ENCODE data around the gene SYN1.
"Not testable (repeated sequence)": the region's sequence is repeated elsewhere in the genome, so short reads cannot be mapped to it uniquely, and the experiment has no call there.

Gene SYN1

GRCh38 chrX:47603125-47603524 is 16.5 kb downstream of the SYN1 start:
- in situ Hi-C loops (cut with MboI; ENCODE audit: low sequenced_read_pairs) = not testable (repeated sequence)

DNA sequence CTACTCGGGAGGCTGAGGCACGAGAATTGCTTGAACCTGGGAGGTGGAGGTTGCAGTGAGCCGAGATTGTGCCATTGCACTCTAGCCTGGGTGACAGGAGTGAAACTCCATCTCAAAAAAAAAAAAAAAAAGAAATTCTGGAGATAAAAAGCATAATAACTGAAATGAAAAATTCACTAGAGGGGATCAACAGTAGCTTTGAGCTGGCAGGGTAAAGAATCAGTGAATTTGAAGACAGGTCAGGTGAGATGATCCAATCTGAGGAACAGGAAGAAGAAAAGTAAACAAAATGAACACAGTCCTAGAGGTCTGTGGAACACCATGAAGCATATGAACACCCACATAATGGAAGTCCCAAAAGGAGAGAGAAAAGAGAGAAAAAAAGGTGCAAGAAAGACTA is 22.4 kb downstream of the SYN1 start:
- in situ Hi-C loops (cut with MboI; ENCODE audit: low sequenced_read_pairs) = no loop called here

- in situ Hi-C loops (cut with MboI; ENCODE audit: low sequenced_read_pairs) = no loop called here
Measured at GRCh38 chrX:47596256-47596655, 23.4 kb downstream of the SYN1 start.

- in situ Hi-C loops (cut with MboI; ENCODE audit: low sequenced_read_pairs) = no loop called here
Measured at GRCh38 chrX:47595716-47596251, 23.9 kb downstream of the SYN1 start.

DNA sequence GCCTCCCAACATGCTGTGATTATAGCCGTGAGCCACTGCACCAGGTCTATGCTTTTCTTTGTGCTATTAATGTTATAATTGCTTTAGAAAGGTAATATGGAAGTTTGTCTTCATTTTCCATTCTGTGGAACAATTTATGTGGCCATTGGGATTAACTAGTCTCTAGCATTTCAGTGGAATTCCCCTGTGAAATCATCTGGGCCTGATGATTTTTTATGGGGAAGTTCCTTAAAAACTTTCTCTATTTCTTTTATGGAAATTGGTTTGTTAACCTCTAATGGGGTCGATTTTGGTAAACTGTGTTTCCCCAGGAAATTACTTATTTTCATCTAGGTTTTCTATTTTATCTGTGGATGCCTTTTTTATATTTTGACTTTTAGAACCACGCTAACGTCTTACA is 26.1 kb downstream of the SYN1 start:
- in situ Hi-C loops (cut with MboI; ENCODE audit: low sequenced_read_pairs) = no loop called here

DNA sequence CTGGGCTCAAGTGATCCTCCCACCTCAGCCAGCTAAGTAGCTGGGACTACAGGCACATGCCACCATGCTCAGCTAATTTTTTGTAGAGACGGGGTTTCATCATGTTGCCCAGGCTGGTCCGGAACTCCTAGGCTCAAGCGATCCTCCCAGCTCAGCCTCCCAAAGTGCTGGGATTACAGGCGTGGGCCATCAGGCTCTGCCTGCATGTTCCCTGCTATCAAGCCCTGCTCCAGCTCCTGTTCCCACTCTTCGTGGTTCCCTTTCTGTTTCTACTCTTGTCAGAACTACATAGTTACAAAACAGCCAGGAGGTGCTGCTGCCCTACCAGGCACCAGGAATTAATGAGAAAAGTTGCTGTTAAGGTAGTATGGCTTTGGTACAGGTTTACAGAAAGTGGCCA is 28.7 kb downstream of the SYN1 start:
- in situ Hi-C loops (cut with MboI; ENCODE audit: low sequenced_read_pairs) = no loop called here

DNA sequence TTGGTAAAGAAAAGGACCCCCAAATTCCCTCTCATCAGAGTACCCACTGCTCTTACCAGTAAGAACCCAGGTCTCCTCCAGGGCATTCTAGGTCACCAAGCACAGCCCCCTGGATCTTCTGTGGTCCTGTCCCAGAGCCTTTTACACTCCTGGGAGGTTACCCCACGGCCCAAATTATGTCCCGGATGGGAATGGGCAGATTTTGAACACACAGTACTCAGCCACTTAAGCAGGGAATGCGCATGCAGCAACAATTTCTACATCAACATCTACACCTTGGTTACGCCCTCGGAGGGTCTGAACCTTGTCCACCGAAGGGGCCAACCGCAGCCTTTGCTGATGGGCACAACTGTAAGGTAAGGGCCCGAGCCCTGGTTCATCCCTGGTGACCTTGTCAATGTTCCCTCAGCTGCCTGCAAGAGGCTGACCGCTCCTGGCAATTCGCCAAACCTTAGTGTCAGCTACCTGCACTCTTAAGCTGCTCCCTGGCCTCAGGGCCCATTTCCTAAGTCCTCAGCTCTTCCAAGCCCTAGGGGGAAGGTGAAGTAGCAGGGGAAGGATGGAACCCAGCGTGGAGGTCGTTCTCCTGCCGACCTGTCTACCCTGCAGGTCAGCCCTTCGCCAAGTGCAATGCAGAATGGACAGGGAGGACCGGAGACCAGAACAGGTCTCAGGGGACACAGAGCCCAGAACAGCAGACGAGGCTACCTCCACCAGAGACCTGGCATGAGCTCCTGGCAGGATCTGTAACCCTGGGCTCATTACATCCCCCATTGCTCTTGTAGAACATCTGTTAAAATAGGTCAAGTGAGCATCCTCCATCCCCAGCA is 31.5 kb downstream of the SYN1 start:
- in situ Hi-C loops (cut with MboI; ENCODE audit: low sequenced_read_pairs) = no loop called here

GRCh38 chrX:47587091-47587891 is 32.4 kb downstream of the SYN1 start:
- in situ Hi-C loops (cut with MboI; ENCODE audit: low sequenced_read_pairs) = no loop called here

DNA sequence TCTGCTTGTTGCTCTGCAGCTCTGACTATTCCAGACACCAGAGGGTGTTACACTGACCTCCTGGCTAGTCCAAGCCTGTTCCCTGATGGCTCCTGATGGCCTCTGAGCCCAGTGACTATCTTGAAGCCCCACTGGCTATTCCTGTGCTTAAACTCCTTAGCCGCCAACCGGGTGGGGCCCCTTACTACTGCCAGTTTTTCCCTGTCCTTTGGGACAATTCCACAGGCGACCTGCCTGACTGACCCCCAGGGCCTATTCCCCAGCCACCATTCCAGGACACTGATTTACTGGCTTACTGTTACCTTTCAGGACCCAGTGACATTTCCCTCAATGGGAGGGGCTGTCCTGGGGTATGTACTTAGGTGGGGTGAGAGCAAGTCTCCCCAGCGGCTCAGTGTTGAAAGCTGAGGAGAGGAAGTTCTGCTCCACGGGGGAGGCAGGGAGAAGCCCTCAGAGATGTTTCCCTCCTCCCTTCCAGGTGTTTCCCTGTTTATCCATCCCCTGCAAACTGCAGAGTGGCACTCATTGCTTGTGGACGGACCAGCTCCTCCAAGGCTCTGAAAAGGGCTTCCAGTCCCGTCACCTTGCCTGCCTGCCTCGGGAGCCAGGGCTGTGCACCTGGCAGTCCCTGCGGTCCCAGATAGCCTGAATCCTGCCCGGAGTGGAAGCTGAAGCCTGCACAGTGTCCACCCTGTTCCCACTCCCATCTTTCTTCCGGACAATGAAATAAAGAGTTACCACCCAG is 33.4 kb downstream of the SYN1 start:
- in situ Hi-C loops (cut with MboI; ENCODE audit: low sequenced_read_pairs) = no loop called here

GRCh38 chrX:47585273-47585672 is 34.4 kb downstream of the SYN1 start:
- in situ Hi-C loops (cut with MboI; ENCODE audit: low sequenced_read_pairs) = no loop called here

DNA sequence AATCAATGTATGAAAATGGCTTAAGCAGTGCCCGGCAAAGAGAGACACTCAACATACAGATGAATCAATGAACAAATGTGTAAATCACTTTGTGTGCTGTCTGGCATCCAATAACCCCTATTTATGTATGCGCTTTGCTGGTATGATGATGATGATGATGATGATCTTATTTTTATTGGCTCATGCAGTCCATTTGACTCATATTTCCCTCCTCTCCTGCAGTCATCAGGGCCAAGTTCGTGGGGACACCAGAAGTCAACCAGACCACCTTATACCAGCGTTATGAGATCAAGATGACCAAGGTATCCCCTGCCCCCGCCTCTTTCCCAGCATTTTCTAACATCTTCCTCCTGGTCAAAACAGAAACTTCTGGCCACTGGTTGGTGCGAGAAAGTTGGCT is 34.9 kb downstream of the SYN1 start:
- in situ Hi-C loops (cut with MboI; ENCODE audit: low sequenced_read_pairs) = no loop called here

DNA sequence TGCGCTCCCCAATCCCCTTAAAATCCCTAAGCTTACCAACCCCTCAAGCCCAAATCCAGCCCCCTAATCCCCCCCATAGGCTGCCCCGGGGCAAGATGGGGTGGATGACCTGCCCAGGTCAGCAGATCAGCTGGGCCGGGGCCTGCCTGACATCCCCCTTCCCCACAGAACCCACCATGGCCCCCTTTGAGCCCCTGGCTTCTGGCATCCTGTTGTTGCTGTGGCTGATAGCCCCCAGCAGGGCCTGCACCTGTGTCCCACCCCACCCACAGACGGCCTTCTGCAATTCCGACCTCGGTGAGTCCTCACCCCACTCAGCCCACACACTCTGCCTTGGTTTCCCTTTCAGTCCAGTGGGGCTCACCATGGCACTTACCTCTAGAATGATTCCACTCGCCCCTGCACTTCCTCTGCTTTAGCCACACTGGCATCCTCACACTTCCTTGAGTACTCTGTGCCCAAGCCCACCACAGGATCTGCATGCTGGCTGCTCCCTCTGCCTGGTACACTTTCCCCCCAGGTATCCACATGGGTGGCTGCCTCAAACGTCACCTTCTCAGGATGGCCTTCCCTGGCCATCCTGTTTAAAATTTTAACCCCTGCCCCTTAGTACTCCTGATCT is 36.3 kb downstream of the SYN1 start:
- in situ Hi-C loops (cut with MboI; ENCODE audit: low sequenced_read_pairs) = no loop called here

GRCh38 chrX:47581731-47582647 is 37.7 kb downstream of the SYN1 start, which contains the start of gene TIMP1:
TSS of gene TIMP1 (plus strand) at chrX:47582436. CDS start at chrX:47583416, 980 bp downstream.
- in situ Hi-C loops (cut with MboI; ENCODE audit: low sequenced_read_pairs) = no loop called here

- in situ Hi-C loops (cut with MboI; ENCODE audit: low sequenced_read_pairs) = no loop called here
Measured at GRCh38 chrX:47579537-47579936, 40.1 kb downstream of the SYN1 start.

GRCh38 chrX:47578692-47579091 is 41.0 kb downstream of the SYN1 start:
- in situ Hi-C loops (cut with MboI; ENCODE audit: low sequenced_read_pairs) = no loop called here

- in situ Hi-C loops (cut with MboI; ENCODE audit: low sequenced_read_pairs) = no loop called here
Measured at GRCh38 chrX:47577901-47578300, 41.8 kb downstream of the SYN1 start.

DNA sequence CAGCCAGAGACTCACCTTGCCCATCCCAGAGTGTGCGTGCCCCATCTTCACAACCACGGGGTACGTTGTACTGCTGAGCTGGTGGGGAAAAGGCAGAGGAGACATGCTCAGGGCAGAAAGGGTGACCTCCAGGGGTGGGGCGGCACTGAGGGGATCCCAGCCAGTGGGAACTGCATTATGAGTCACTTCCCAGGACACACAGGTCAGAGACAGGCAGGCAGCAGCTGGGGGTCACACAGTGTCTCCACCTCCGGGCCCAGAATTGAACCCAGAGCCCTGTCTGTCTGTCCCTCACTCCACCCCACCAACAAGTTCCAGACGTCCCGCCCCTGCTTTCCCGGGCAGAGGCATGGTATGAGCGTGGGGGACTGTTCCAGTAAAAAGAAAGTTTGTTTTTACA is 42.2 kb downstream of the SYN1 start:
- in situ Hi-C loops (cut with MboI; ENCODE audit: low sequenced_read_pairs) = no loop called here

DNA sequence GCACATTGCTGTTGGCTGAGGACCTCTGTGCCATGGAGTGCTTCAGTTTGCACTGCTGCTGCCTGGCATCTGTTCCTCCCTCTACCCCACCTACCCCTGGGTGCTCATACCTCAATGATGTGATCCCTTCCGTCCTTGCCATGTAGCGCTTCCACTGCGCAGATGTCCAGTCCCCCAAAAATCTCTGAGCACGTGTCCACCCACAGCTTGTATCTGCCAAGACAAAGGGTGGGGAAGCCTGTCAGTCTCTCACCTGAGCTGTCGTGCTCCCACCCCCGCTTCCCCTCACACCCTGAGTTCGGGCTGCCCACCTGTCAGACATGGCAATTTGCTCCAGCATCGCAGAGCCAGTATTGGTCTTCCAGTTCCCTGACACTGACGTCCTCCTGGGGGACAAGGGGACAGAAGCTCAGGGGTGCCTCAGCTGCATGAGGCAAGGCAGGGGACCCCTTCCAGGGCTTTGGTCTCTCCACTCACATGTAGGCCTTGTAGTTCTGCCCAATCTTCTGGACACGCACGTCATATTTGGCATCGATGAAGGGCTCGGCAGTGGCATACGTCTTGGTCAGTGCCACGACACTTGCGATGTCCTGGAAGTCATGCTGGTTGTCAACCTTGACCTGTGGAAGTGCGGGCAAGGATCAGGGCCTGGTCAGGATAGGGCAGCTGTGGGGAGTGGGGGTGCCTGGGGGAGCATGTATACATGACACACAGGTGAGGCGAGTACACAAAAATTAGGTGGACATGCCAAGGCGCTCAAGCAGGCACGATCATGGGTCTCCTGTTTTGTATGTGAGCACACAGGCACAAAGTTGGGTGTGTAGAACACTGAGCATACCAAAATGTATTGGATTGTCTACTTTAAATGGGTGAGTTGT is 43.4 kb downstream of the SYN1 start:
- in situ Hi-C loops (cut with MboI; ENCODE audit: low sequenced_read_pairs) = no loop called here
